PFSK-1 (cell line): Measurements from ENCODE around the gene ACOXL.

ENCODE experiments used
- FOXP2 ChIP-seq: optimal IDR thresholded peaks from 2 replicates; pipeline ENCODE3; 2011; ENCODE audit warnings: borderline replicate concordance, control low read depth, inconsistent platforms; ENCODE audit not compliant: insufficient read depth; ENCODE audit errors: extremely low read length, extremely low read depth
- POLR2AphosphoS5 ChIP-seq: IDR thresholded peaks from 2 replicates; pipeline ENCODE4 v1.6.1; 2012; ENCODE audit warnings: low read depth, mild to moderate bottlenecking, control low read depth, low read length, moderate library complexity
- REST ChIP-seq, 2 experiments: IDR thresholded peaks; 2 replicates each; pipeline versions ENCODE4 v1.6.1 to v1.8.0; 2011 to 2012; ENCODE audit warnings: low read depth in 2 of 2, low read length in 2 of 2, control low read depth in 1 of 2, inconsistent platforms in 1 of 2, mild to moderate bottlenecking in 1 of 2, moderate library complexity in 1 of 2; ENCODE audit not compliant: insufficient read depth in 1 of 2
- SIN3A ChIP-seq: IDR thresholded peaks from 2 replicates; pipeline ENCODE4 v1.6.1; 2012; ENCODE audit warnings: mild to moderate bottlenecking, low read length, moderate library complexity, borderline replicate concordance; ENCODE audit not compliant: insufficient read depth
- TAF1 ChIP-seq: IDR thresholded peaks from 2 replicates; pipeline ENCODE4 v1.6.1; 2012; ENCODE audit warnings: low read length, control low read depth, borderline replicate concordance; ENCODE audit not compliant: insufficient read depth

ACOXL gene

GRCh38 chr2:111028720-111029119 lies 296.3 kb downstream of the ACOXL start:
- TF ChIP-seq SIN3A (no peak), POLR2AphosphoS5 (no peak), FOXP2 (no peak), REST (IDR thresholded peaks at IDR 0.05; ENCODE audit: insufficient read depth in 1 of 2, low read depth in 2 of 2, low read length in 2 of 2) (no peak), TAF1 (no peak)

DNA sequence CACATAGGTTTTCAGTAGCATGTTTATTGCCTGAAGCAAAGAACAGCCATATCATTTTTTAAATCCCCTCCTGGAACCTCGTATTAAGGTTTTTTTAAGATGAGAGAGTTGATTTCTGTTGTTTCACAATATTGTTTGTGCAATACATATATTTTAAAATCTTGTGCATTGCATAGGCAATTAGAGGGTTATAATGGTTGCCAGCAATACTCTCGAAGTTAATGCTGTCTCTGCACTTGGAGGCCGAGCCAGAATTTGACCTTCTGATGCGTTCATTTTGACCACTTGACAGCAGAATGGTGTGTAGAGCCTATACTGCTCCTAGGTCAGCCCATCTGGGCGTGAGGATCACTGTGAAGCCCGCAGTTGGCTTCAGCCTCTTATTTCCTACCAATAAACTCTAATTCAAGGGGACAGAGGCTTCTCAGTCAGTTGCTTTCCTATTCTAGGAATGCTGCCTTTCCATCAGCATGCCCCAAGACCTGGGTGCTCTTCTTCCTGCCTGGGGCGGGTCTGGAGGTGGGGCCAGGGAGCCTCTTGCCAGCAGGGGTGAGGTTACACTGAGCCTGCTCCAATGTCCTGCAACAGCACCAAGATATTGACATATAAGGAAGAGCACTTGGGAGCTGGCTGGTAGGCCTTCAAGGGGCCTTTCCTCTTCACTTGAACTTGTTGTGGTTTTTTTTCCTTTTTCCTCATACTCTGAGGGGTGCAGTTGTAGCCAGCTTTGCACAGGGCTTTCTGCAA lies 297.0 kb downstream of the ACOXL start:
- TF ChIP-seq TAF1 (no peak), POLR2AphosphoS5 (no peak), SIN3A (no peak), REST (IDR thresholded peaks at IDR 0.05; ENCODE audit: insufficient read depth in 1 of 2, low read depth in 2 of 2, low read length in 2 of 2) (no peak), FOXP2 (no peak)

- TF ChIP-seq TAF1 = no peak
- no peak for TF ChIP-seq REST (IDR thresholded peaks at IDR 0.05; ENCODE audit: insufficient read depth in 1 of 2, low read depth in 2 of 2, low read length in 2 of 2)
- no peak for TF ChIP-seq FOXP2
- no peak for TF ChIP-seq SIN3A
- no peak for TF ChIP-seq POLR2AphosphoS5
Observed at GRCh38 chr2:111030260-111030891, 298.0 kb downstream of the ACOXL start.

GRCh38 chr2:111030945-111031344 lies 298.6 kb downstream of the ACOXL start:
- TF ChIP-seq POLR2AphosphoS5 = no peak
- no peak for TF ChIP-seq TAF1
- TF ChIP-seq REST (IDR thresholded peaks at IDR 0.05; ENCODE audit: insufficient read depth in 1 of 2, low read depth in 2 of 2, low read length in 2 of 2) = no peak
- no peak for TF ChIP-seq SIN3A
- no peak for TF ChIP-seq FOXP2
